B cell (primary cell): ENCODE results near the gene MCEMP1. TPM values are rescaled to one million over a fixed set of nuclear protein-coding genes. Genes with fewer than 3 reads are reported as not detected.

Experiments used
- ATAC-seq: fragments of 200-7000 bp; cut with Tn5 transposase; one replicate; pipeline ENCODE4 v1.10.0; 2021; ENCODE audit warnings: low read depth, mild to moderate bottlenecking, moderate number of reproducible peaks, moderate library complexity
- CTCF ChIA-PET: fragments of 350-600 bp; sonication (Branson Sonifier 250); formaldehyde crosslinking; loops from one replicate; lab custom pipeline; 2021; ENCODE audit warnings: antibody characterized with exemption, inconsistent platforms; lab: Charles Lee
- POLR2A ChIA-PET: fragments of 350-600 bp; sonication (Branson Sonifier 250); formaldehyde crosslinking; loops from one replicate; lab custom pipeline; 2021; ENCODE audit warnings: antibody characterized with exemption; lab: Charles Lee
- DNase-seq: peaks from one replicate; pipeline ENCODE4 v3.0.0; 2013
- H2AFZ ChIP-seq: 2 replicates; pipeline ENCODE4 v1.6.1; 2012; ENCODE audit warnings: mild to moderate bottlenecking, low read depth, low read length; ENCODE audit not compliant: insufficient read depth, poor library complexity, severe bottlenecking
- H3K27ac ChIP-seq, 2 donors: 1 replicate in 1 of 2; 2 replicates in 1 of 2; pipeline ENCODE4 v1.5.1; 2012 to 2013; ENCODE audit warnings: low read length in 2 of 2, mild to moderate bottlenecking in 2 of 2, moderate library complexity in 1 of 2
- H3K27me3 ChIP-seq, 4 experiments: fragments of 200-600 bp in 1 of 4; sonication (generic) in 1 of 4; replicated peaks in 1 of 4; 1 replicate in 2 of 4; 2 replicates in 2 of 4; pipeline versions ENCODE4 v1.6.1 to v1.7.0; 2013 to 2016; ENCODE audit warnings: low read length in 3 of 4, mild to moderate bottlenecking in 2 of 4, mixed read lengths in 1 of 4, moderate library complexity in 1 of 4; ENCODE audit not compliant: insufficient read depth in 4 of 4, control insufficient read depth in 3 of 4; ENCODE audit errors: control extremely low read depth in 1 of 4
- H3K36me3 ChIP-seq, 2 experiments: replicated peaks in 1 of 2; 1 replicate in 1 of 2; 2 replicates in 1 of 2; pipeline versions ENCODE4 v1.6.1 to v1.7.1; 2013; ENCODE audit warnings: low read length in 1 of 2; ENCODE audit not compliant: insufficient read depth in 2 of 2, control insufficient read depth in 1 of 2; ENCODE audit errors: control extremely low read depth in 1 of 2, extremely low read depth in 1 of 2
- H3K4me1 ChIP-seq, 2 donors: fragments of 200-600 bp in 1 of 2; sonication (generic) in 1 of 2; 1 replicate in 1 of 2; 2 replicates in 1 of 2; pipeline versions ENCODE4 v1.5.1 to v1.6.1; 2013 to 2017; ENCODE audit warnings: low read length in 2 of 2; ENCODE audit not compliant: control insufficient read depth in 2 of 2, insufficient read depth in 2 of 2
- H3K4me2 ChIP-seq: replicated peaks from 2 replicates; pipeline ENCODE3; 2012; ENCODE audit warnings: mild to moderate bottlenecking, low read depth, low read length; ENCODE audit not compliant: poor library complexity, severe bottlenecking
- H3K4me3 ChIP-seq, 5 experiments: fragments of 200-600 bp in 1 of 5; sonication (generic) in 1 of 5; 1 replicate in 3 of 5; 2 replicates in 2 of 5; pipeline versions ENCODE4 v1.5.1 to v1.7.0; 2011 to 2016; ENCODE audit warnings: low read length in 4 of 5, mild to moderate bottlenecking in 4 of 5, low read depth in 2 of 5, control low read depth in 1 of 5, moderate library complexity in 1 of 5; ENCODE audit not compliant: insufficient read depth in 1 of 5; ENCODE audit errors: control extremely low read depth in 1 of 5, extremely low read depth in 1 of 5
- H3K79me2 ChIP-seq: fragments of 200-600 bp; sonication (generic); one replicate; pipeline ENCODE4 v1.6.0; 2016; ENCODE audit warnings: low read length; ENCODE audit not compliant: control insufficient read depth, insufficient read depth
- H3K9ac ChIP-seq: fragments of 200-600 bp; sonication (generic); 2 replicates; pipeline ENCODE4 v1.6.1; 2017; ENCODE audit warnings: mild to moderate bottlenecking, low read length, moderate library complexity
- H3K9me3 ChIP-seq, 3 donors: one replicate each; pipeline versions ENCODE4 v1.6.1 to v1.7.1; 2013; ENCODE audit warnings: low read length in 2 of 3; ENCODE audit not compliant: control insufficient read depth in 2 of 3, insufficient read depth in 1 of 3; ENCODE audit errors: control extremely low read depth in 1 of 3
- H4K20me1 ChIP-seq: 2 replicates; pipeline ENCODE4 v1.6.0; 2012; ENCODE audit warnings: mild to moderate bottlenecking, low read length; ENCODE audit not compliant: insufficient read depth, control insufficient read depth, poor library complexity, severe bottlenecking
- H3K27ac Mint-ChIP-seq: one replicate; pipeline ENCODE4 v1.8.0; 2021; ENCODE audit warnings: mixed read lengths
- H3K27me3 Mint-ChIP-seq: one replicate; pipeline ENCODE4 v1.8.0; 2021; ENCODE audit warnings: mixed read lengths
- H3K4me1 Mint-ChIP-seq: one replicate; pipeline ENCODE4 v1.8.0; 2021; ENCODE audit warnings: mixed read lengths
- H3K4me3 Mint-ChIP-seq: one replicate; pipeline ENCODE4 v1.8.0; 2021; ENCODE audit warnings: mixed read lengths
- H3K9me3 Mint-ChIP-seq: one replicate; pipeline ENCODE4 v1.8.0; 2022; ENCODE audit warnings: mixed read lengths; ENCODE audit not compliant: insufficient read depth
- CTCF ChIP-seq: fragments of 200-600 bp; IDR thresholded peaks from one replicate; pipeline ENCODE4 v1.8.0; 2022; ENCODE audit warnings: antibody characterized with exemption, mild to moderate bottlenecking
- EZH2 ChIP-seq: IDR thresholded peaks from 2 replicates; pipeline ENCODE4 v1.6.1; 2012; ENCODE audit warnings: borderline replicate concordance, low read depth, mild to moderate bottlenecking, moderate library complexity, low read length; ENCODE audit not compliant: insufficient read depth, poor library complexity, severe bottlenecking
- WGBS: methylation state at CpG from one replicate; pipeline ENCODE4 v1.1.5; 2013; ENCODE audit warnings: missing lambda C conversion rate; ENCODE audit not compliant: insufficient coverage; 5-methylcytosine and 5-hydroxymethylcytosine counted together
- intact Hi-C: fragments of 100-400 bp; cut with micrococcal nuclease; formaldehyde crosslinking; loops from one replicate; pipeline ENCODE4 v1.10.0; 2022
- polyA plus RNA-seq: library from polyadenylated mRNA; depleted of rRNA; stranded (reverse); fragments of >200 nt; gene quantifications from 2 replicates; pipeline ENCODE4 v1.2.3, GENCODE V29; 2012
- total RNA-seq, 2 donors: library from RNA; stranded (reverse); fragments of 120-200 nt in 1 of 2; gene quantifications; 1 replicate in 1 of 2; 2 replicates in 1 of 2; pipeline versions ENCODE4 v1.2.3 to v1.2.4, GENCODE V29; 2013 to 2022

The MCEMP1 gene
- total and polyA plus RNA-seq, 2 donors (not counting 1 experiment from before 2014, with no cell fraction given), result 0.57 TPM; not detected in 1

GRCh38 chr19:7720351-7720750 lies 43.5 kb downstream of the MCEMP1 start:
- Mint-ChIP-seq H3K27ac (no peak overlapping the region), H3K27me3 (no peaks in the 10 kb centered on the region), H3K4me3 (no peak overlapping the region), H3K9me3 (peaks cover 4% of the 10 kb centered on the region), H3K4me1 (peaks cover 51% of the 10 kb centered on the region)
- no peak overlapping the region for H2AFZ ChIP-seq
- H3K9me3 ChIP-seq, result peaks cover 2 to 16% (median 6%) of the 10 kb centered on the region in 3 donors
- H3K9ac ChIP-seq, result no peak overlapping the region
- no peak overlapping the region for H3K4me3 ChIP-seq
- H3K79me2 ChIP-seq, result no peaks in the 10 kb centered on the region
- no peak overlapping the region for H3K4me2 ChIP-seq
- ChIA-PET POLR2A (no interaction called here), CTCF (interaction anchor here (0.8 to 1.8 kb wide), 3 partner anchors 26 to 39 kb away, joined by 3 to 6 read pairs (median 4); partner anchors contain the start of gene TRAPPC5)
- intact Hi-C loops, result no loop called here
- WGBS, result 97% methylated on average over 5 of the region's 6 CpGs
- no peak overlapping the region for H3K27ac ChIP-seq
- TF ChIP-seq EZH2 (no peak), CTCF (no peak)
- H3K27me3 ChIP-seq, result no peaks in the 10 kb centered on the region
- DNase-seq, result no peak
- ATAC-seq, result no peak
- no peaks in the 10 kb centered on the region for H3K36me3 ChIP-seq
- H4K20me1 ChIP-seq, result no peaks in the 10 kb centered on the region
- peaks cover 34 to 53% of the 10 kb centered on the region in 2 donors for H3K4me1 ChIP-seq

- Histone ChIP-seq H3K27me3 (peaks cover 0 to 3% (median 0%) of the 10 kb centered on the region in 4 experiments), H3K9me3 (peaks cover 0 to 11% (median 0%) of the 10 kb centered on the region in 3 donors), H3K27ac (no peak overlapping the region), H3K4me2 (peak overlapping the region; percentile 42), H3K4me1 (peaks cover 27 to 40% of the 10 kb centered on the region in 2 donors), H3K4me3 (no peak overlapping the region), H2AFZ (peak overlapping the region; percentile 64), H4K20me1 (no peaks in the 10 kb centered on the region), H3K79me2 (no peaks in the 10 kb centered on the region), H3K9ac (no peak overlapping the region), H3K36me3 (no peaks in the 10 kb centered on the region)
- Mint-ChIP-seq H3K4me3 (no peak overlapping the region), H3K9me3 (no peaks in the 10 kb centered on the region), H3K27ac (peak overlapping the region; percentile 26), H3K27me3 (peaks cover under 1% of the 10 kb centered on the region), H3K4me1 (peaks cover 38% of the 10 kb centered on the region)
- intact Hi-C loops, result no loop called here
- ATAC-seq, result peak; percentile 38
- WGBS, result 0% methylated on average over 2 of the region's 5 CpGs
- DNase-seq, result no peak
- TF ChIP-seq EZH2, result no peak
- POLR2A ChIA-PET, result interaction anchor here (1.5 kb wide), 1 partner anchor 17 kb away, joined by 5 read pairs; no protein-coding TSS in a partner anchor
- CTCF ChIA-PET, result interaction anchor here (0.6 to 1.2 kb wide), 3 partner anchors 10 to 78 kb away, joined by 3 to 4 read pairs (median 3); partner anchors contain the start of gene TRAPPC5
Observed at GRCh38 chr19:7722231-7722651, 45.4 kb downstream of the MCEMP1 start.
